Karpas-422 (cell line): ENCODE measurements around the gene SLC16A10. TPM values are rescaled to one million over a fixed set of nuclear protein-coding genes. Genes with fewer than 3 reads are reported as not detected.
A peak's percentile ranks its signal among the peaks of the same experiment; 100 is the strongest.

Experiments
- DNase-seq: peaks from one replicate; pipeline ENCODE4 v3.0.0-alpha.2; 2015
- H2AFZ ChIP-seq: fragments of 200-600 bp; sonication (generic); 2 replicates; pipeline ENCODE4 v1.6.1; 2014; ENCODE audit warnings: antibody characterized with exemption, low read length, mixed read lengths
- H3K27ac ChIP-seq: fragments of 200-600 bp; sonication (generic); 2 replicates; pipeline ENCODE4 v1.5.1; 2014; ENCODE audit warnings: mild to moderate bottlenecking, low read length, moderate library complexity
- H3K27me3 ChIP-seq: fragments of 200-600 bp; sonication (generic); 2 replicates; pipeline ENCODE4 v1.6.1; 2014; ENCODE audit warnings: low read length, mixed read lengths
- H3K36me3 ChIP-seq: fragments of 200-600 bp; sonication (generic); 2 replicates; pipeline ENCODE4 v1.6.1; 2014; ENCODE audit warnings: low read length, mixed read lengths; ENCODE audit not compliant: insufficient read depth
- H3K4me1 ChIP-seq: fragments of 200-600 bp; sonication (generic); 2 replicates; pipeline ENCODE4 v1.6.1; 2014; ENCODE audit warnings: mild to moderate bottlenecking, low read length, mixed read lengths
- H3K4me2 ChIP-seq: fragments of 200-600 bp; sonication (generic); 2 replicates; pipeline ENCODE4 v1.6.1; 2014; ENCODE audit warnings: low read length, low read depth, mild to moderate bottlenecking; ENCODE audit not compliant: poor library complexity, severe bottlenecking
- H3K4me3 ChIP-seq: fragments of 200-600 bp; sonication (generic); 2 replicates; pipeline ENCODE4 v1.5.1; 2014; ENCODE audit warnings: mild to moderate bottlenecking, antibody characterized with exemption, low read length, mixed read lengths
- H3K79me2 ChIP-seq: fragments of 200-600 bp; sonication (generic); 2 replicates; pipeline ENCODE4 v1.6.1; 2014; ENCODE audit warnings: mild to moderate bottlenecking, low read length, mixed read lengths
- H3K9ac ChIP-seq: fragments of 200-600 bp; sonication (generic); 2 replicates; pipeline ENCODE4 v1.6.0; 2014; ENCODE audit warnings: low read length
- H3K9me2 ChIP-seq: fragments of 200-600 bp; sonication (generic), shearing (Covaris generic); replicated peaks from 2 replicates; pipeline ENCODE4 v1.6.0; 2014; ENCODE audit warnings: mild to moderate bottlenecking, low read length, moderate library complexity; ENCODE audit not compliant: insufficient read depth
- H3K9me3 ChIP-seq: fragments of 300-700, 200-600 bp; sonication (generic); 2 replicates; pipeline ENCODE4 v1.6.1; 2014; ENCODE audit warnings: low read length, mixed read lengths
- H4K20me1 ChIP-seq: fragments of 200-600 bp; sonication (generic); 2 replicates; pipeline ENCODE4 v1.6.1; 2014; ENCODE audit warnings: mild to moderate bottlenecking, antibody characterized with exemption, low read length, low read depth; ENCODE audit not compliant: insufficient read depth
- total RNA-seq: library from RNA; depleted of rRNA; stranded (reverse); fragments of >200 nt; shearing (Covaris generic); gene quantifications from 2 replicates; pipeline ENCODE4 v1.2.3, GENCODE V29; 2014; ENCODE audit warnings: low replicate concordance

The SLC16A10 gene
- total RNA-seq, 1 experiment from 2014 or later: 0.37 TPM

DNA sequence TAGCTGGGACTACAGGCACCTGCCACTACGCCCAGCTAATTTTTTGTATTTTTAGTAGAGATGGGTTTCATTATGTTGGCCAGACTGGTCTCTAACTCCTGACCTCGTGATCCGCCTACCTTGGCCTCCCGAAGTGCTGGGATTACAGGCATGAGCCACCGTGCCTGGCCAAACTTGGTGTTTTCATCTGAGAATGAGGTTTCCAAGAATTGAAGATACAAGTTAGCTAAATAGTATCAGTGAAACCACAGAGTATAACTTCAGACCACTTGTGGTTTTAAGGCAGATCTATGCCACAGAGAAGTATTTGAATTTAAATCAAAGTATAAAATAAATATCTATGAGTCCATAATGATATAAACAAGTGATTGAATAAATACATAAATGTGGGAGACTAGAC lies 70.1 kb downstream of the SLC16A10 start:
- H3K36me3 ChIP-seq: no peaks in the 10 kb centered on the region
- H3K27ac ChIP-seq: no peak overlapping the region
- H3K27me3 ChIP-seq: no peaks in the 10 kb centered on the region
- DNase-seq: no peak
- no peaks in the 10 kb centered on the region for H3K79me2 ChIP-seq
- no peak overlapping the region for H3K4me3 ChIP-seq
- no peak overlapping the region for H3K9ac ChIP-seq
- no peaks in the 10 kb centered on the region for H4K20me1 ChIP-seq
- no peaks in the 10 kb centered on the region for H3K9me3 ChIP-seq
- no peaks in the 10 kb centered on the region for H3K4me1 ChIP-seq
- no peaks in the 10 kb centered on the region for H3K9me2 ChIP-seq
- H3K4me2 ChIP-seq: no peak overlapping the region
- H2AFZ ChIP-seq: no peak overlapping the region

DNA sequence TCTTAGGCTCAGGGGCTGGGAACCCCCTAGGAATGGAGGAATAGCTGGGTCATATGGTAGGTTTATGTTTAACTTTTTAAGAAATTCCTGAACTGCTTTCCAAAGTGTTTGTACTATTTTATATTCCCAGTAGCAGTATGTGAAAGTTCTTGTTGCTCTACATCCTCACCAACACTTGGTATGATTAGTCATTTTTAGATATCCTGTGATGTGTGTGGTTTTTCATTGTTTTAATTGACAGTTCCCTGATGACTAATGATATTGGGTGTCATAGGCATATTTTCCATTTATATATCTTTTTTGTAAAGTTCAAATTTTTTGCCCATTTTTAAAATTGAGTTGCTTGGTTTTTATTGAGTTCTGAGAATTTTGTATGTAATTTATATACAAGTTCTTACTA lies 72.3 kb downstream of the SLC16A10 start:
- no peak overlapping the region for H3K4me3 ChIP-seq
- H3K4me2 ChIP-seq: no peak overlapping the region
- no peaks in the 10 kb centered on the region for H3K27me3 ChIP-seq
- H3K9me3 ChIP-seq: no peaks in the 10 kb centered on the region
- H2AFZ ChIP-seq: no peak overlapping the region
- H3K27ac ChIP-seq: no peak overlapping the region
- H3K4me1 ChIP-seq: no peaks in the 10 kb centered on the region
- no peak overlapping the region for H3K9ac ChIP-seq
- H4K20me1 ChIP-seq: no peaks in the 10 kb centered on the region
- H3K36me3 ChIP-seq: no peaks in the 10 kb centered on the region
- no peaks in the 10 kb centered on the region for H3K9me2 ChIP-seq
- DNase-seq: no peak
- H3K79me2 ChIP-seq: no peaks in the 10 kb centered on the region

DNA sequence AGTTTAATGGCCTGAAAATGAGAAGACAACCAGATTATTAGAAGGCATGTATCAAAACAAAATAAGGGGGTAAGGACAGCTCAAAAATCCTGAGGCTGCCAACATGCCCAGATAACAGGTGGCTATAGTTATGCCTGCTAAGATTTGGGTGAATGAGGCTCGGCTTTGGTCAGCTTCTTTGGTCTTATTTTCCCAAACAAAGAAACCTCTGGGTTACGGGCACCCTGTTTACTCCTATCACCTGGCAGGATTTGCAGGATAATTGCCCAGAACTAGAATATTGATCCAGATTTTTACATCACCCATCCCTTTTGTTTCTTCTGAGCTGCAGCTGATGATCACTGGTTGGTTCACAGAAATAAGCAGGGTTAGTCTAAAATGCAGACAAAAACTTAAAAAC lies 74.3 kb downstream of the SLC16A10 start:
- no peaks in the 10 kb centered on the region for H3K79me2 ChIP-seq
- no peak overlapping the region for H3K27ac ChIP-seq
- no peak for DNase-seq
- no peak overlapping the region for H3K4me2 ChIP-seq
- H4K20me1 ChIP-seq: no peaks in the 10 kb centered on the region
- no peak overlapping the region for H3K9ac ChIP-seq
- no peaks in the 10 kb centered on the region for H3K9me3 ChIP-seq
- H3K36me3 ChIP-seq: no peaks in the 10 kb centered on the region
- H3K4me1 ChIP-seq: no peaks in the 10 kb centered on the region
- H2AFZ ChIP-seq: no peak overlapping the region
- no peaks in the 10 kb centered on the region for H3K27me3 ChIP-seq
- no peaks in the 10 kb centered on the region for H3K9me2 ChIP-seq
- H3K4me3 ChIP-seq: no peak overlapping the region

DNA sequence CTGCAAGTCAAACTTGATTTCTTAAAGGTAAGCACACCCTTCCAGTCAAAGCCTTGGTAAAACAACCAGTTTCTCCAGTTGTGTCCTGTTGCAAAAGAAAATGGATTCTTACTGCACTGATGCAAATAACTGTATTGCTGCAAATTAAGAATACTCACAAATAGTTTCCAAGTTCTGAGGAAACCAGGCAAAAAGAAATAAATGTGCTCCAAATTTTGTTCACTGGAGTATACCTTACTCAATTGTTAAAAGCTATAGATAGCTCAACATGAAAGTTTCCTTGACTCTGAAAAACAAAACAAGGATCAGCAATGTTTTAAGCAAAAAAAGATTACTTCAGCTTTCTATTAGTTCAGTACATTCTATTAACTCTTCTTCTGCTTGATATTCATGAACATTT lies 75.2 kb downstream of the SLC16A10 start:
- Histone ChIP-seq H3K4me1 (no peaks in the 10 kb centered on the region), H3K9me3 (no peaks in the 10 kb centered on the region), H3K9me2 (no peaks in the 10 kb centered on the region), H3K36me3 (no peaks in the 10 kb centered on the region), H3K4me3 (no peak overlapping the region), H4K20me1 (no peaks in the 10 kb centered on the region), H3K9ac (no peak overlapping the region), H3K27ac (no peak overlapping the region), H2AFZ (no peak overlapping the region), H3K4me2 (no peak overlapping the region), H3K79me2 (no peaks in the 10 kb centered on the region), H3K27me3 (no peaks in the 10 kb centered on the region)
- DNase-seq: no peak

DNA sequence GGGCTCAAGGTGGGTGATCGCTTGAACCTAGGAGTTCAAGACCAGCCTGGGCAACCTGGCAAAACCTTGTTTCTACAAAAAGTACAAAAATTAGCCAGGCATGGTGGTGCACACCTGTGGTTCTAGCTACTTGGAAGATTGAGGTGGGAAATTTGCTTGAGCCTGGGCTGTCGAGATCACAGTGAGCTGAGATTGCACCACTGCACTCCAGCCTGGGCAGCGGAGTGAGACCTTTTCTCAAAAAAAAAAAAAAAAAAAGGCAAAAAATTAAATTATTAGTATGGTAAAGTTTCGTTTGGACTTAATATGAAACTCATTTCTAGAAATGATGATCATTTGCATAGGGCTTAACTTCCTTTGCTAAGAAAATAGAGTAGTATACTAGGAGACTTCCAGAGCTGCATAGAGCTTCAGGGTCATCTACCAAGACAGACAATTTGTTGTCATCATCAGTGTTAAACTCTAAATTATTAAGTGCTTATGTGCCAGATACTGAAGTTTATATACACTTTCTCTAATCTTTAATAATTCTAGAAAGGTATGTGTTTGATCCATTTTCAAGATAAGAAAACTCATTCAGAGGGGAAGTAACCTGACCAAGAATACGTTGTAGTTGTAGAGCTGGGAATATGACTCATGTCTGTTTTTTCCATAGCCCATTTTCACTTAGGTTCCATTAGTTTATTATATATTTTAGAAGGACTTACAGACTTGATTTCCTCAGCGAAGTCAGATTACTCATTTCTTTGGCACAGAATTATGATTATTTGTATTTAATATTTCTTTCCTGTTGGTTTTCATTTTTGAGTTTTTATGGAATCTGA lies 84.5 kb downstream of the SLC16A10 start:
- no peaks in the 10 kb centered on the region for H4K20me1 ChIP-seq
- no peaks in the 10 kb centered on the region for H3K36me3 ChIP-seq
- H3K27ac ChIP-seq: no peak overlapping the region
- no peaks in the 10 kb centered on the region for H3K79me2 ChIP-seq
- H3K27me3 ChIP-seq: no peaks in the 10 kb centered on the region
- H2AFZ ChIP-seq: no peak overlapping the region
- no peaks in the 10 kb centered on the region for H3K9me3 ChIP-seq
- no peak overlapping the region for H3K9ac ChIP-seq
- H3K9me2 ChIP-seq: no peaks in the 10 kb centered on the region
- no peak overlapping the region for H3K4me3 ChIP-seq
- peaks cover 10% of the 10 kb centered on the region for H3K4me1 ChIP-seq
- DNase-seq: peak; percentile 43
- H3K4me2 ChIP-seq: no peak overlapping the region

GRCh38 chr6:111172563-111172962 lies 85.3 kb downstream of the SLC16A10 start:
- no peak overlapping the region for H3K4me3 ChIP-seq
- DNase-seq: no peak
- H2AFZ ChIP-seq: no peak overlapping the region
- no peak overlapping the region for H3K4me2 ChIP-seq
- no peaks in the 10 kb centered on the region for H3K36me3 ChIP-seq
- no peaks in the 10 kb centered on the region for H4K20me1 ChIP-seq
- no peaks in the 10 kb centered on the region for H3K27me3 ChIP-seq
- peaks cover 10% of the 10 kb centered on the region for H3K4me1 ChIP-seq
- no peaks in the 10 kb centered on the region for H3K9me2 ChIP-seq
- H3K27ac ChIP-seq: no peak overlapping the region
- H3K9me3 ChIP-seq: no peaks in the 10 kb centered on the region
- no peaks in the 10 kb centered on the region for H3K79me2 ChIP-seq
- no peak overlapping the region for H3K9ac ChIP-seq

DNA sequence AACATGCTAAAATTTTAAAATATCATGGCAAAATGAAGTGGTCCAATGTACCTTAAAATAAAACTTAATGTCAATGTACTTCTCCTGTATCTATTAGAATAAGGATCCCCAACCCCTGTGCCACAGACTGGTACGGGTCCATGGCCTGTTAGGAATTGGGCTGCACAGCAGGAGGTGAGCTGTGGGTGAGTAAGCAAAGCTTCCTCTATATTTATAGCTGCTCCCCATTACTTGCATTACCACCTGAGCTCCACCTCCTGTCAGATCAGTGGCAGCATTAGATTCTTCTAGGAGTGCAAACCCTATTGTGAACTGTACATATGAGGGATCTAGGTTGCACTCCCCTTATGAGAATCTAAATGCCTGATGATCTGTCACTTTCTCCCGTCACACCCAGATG lies 86.0 kb downstream of the SLC16A10 start:
- Histone ChIP-seq H3K79me2 (no peaks in the 10 kb centered on the region), H3K4me3 (no peak overlapping the region), H3K27me3 (no peaks in the 10 kb centered on the region), H3K9me2 (no peaks in the 10 kb centered on the region), H4K20me1 (no peaks in the 10 kb centered on the region), H3K9ac (no peak overlapping the region), H2AFZ (no peak overlapping the region), H3K27ac (no peak overlapping the region), H3K4me2 (no peak overlapping the region), H3K4me1 (peaks cover 10% of the 10 kb centered on the region), H3K36me3 (no peaks in the 10 kb centered on the region), H3K9me3 (no peaks in the 10 kb centered on the region)
- no peak for DNase-seq

GRCh38 chr6:111173946-111174345 lies 86.6 kb downstream of the SLC16A10 start:
- H3K4me3 ChIP-seq: no peak overlapping the region
- no peak for DNase-seq
- no peaks in the 10 kb centered on the region for H3K9me2 ChIP-seq
- peaks cover 10% of the 10 kb centered on the region for H3K4me1 ChIP-seq
- no peaks in the 10 kb centered on the region for H4K20me1 ChIP-seq
- no peaks in the 10 kb centered on the region for H3K27me3 ChIP-seq
- no peaks in the 10 kb centered on the region for H3K9me3 ChIP-seq
- no peak overlapping the region for H2AFZ ChIP-seq
- no peak overlapping the region for H3K4me2 ChIP-seq
- no peak overlapping the region for H3K27ac ChIP-seq
- H3K36me3 ChIP-seq: no peaks in the 10 kb centered on the region
- no peak overlapping the region for H3K9ac ChIP-seq
- H3K79me2 ChIP-seq: no peaks in the 10 kb centered on the region
